HG03342 (cell line): Measurements from ENCODE around the gene HIVEP3.

Source experiments
- ATAC-seq: cut with Tn5 transposase; IDR thresholded peaks from one replicate; pipeline ENCODE4 v1.9.1; 2021; ENCODE audit warnings: mild to moderate bottlenecking, moderate library complexity; ENCODE audit not compliant: unreplicated experiment

HIVEP3 gene

DNA sequence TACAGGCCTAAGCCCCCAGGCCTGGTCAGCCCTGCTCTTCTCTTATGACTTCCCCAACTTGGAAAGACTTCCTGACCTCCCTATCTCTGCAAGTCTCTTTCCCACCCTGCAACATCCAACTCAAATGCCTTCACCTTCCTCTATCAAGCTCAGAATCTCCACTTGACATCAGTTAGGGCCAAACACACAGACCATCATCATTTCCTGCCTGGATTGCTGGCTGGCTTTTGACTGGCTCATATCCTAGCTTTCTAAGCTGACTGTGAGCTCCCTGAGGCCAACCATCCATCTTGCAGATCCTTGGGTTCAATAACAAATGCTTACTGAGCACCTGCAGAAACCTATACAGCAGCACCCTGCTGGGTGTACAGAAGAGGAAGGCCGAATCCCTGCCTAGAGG lies 296.9 kb downstream of the HIVEP3 start:
- no peak for ATAC-seq

DNA sequence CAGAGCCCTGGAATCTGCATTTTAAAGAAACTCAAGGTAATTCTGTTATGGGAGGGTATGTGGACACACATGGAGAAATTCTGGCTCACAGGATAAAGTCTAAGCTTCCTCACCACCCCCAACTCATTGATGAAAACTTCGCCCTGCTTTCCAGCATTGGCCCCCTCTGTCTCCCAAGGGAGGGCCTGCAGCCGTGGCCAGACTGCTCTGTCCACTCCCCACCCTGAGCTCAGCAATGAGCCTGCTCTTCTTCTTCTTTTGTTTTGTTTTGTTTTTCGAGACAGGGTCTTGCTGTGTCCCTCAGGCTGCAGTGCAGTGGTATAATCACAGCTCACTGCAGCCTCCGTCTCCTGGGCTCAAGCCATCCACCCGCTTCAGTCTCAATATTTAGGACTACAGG lies 297.5 kb downstream of the HIVEP3 start:
- ATAC-seq, result no peak

DNA sequence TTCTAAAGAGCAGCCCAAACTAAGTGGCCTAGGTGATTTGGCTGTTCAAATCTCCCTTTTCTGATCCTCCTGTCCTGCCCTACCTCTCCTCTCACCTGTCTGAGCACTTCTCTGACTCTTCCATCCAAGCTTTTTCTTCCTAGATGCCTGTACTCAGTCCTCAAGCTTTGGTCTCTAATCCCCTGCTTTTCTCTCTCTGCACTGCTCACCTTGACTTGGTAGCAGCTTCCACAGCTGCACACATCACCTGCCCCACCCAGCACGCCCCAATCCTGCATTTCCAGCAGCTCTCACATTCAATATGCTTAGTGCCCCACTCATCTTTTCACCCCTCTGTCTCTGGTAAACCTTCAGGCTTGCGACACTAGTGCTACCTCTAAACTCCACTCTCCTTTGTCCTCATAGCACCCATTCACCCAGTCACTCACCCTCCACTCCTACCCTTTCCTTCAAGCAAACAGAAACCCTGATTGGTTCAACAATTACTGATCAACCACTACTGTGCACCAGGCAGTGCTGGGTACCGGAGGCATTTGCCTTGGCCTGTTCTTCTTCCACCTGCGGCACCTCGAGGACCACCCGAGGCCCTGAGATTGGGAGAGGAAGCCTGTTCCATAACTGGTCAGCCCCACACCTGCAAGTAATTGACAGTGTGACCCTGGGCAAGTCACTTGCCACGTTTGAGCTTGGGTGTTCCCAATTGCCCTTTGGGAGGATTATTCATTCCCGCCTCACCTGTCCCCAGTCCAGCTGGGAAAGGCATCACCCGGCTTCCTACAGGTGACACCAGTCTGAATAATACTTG lies 298.2 kb downstream of the HIVEP3 start:
- ATAC-seq, result no peak

DNA sequence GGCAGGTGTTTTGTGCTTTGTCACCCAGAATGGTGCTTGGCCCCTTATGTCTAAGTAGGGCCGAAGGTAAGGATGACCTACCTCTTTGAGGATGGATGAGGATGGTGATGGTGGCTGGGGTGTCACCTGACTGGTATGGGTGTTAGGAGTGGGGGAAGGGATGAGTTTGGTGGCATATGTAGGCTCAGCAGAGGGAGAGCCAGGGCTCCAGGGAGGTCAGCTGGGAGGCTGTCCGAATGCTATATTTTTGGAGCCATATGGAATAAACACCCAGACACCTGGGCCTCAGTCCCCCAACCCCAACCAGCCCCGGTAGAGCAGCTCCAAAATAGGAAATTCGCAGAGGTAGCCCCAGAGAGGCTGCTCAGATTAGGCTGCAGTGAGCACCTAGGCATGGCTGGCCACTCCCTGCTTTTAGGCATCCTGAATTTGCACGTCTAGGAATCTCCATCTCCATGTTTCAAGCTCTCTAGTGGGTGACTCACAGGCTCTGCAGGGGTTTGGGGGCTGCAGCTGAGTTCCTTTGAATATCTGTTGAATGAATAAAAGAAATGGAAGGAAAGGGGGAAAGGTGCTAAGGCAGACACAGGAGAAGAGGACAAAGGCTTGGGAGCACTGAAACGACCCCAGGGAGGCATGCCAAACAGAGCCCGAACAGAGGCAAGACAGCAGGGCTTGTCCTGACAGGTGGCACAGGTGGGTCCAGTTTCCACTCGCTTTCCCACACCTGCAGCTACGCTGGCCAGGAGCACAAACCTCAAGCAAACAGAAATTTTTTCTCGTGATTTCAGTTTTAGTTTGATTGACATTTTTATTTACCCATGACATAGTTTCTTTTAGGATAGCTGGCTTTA lies 299.0 kb downstream of the HIVEP3 start:
- ATAC-seq, result no peak

DNA sequence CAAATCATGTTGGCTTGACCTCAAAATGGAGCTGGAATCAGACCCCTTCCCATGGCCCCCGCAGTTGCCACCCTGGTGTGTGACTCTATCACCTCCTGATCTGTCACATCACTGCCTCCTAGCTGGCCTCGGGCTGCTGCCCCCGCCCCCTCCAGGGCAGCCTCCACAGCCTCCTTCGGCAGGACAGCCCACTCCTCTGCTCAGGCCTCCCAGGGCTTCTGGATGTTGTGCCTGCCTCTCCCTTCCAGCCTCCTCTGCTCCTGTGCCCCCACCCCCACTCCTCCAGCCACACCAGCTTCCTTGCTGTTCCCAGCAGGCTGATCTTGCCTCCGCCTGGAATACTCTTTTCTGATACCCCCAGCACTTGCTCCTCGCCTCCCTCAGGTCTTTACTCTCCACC lies 299.9 kb downstream of the HIVEP3 start:
- ATAC-seq, result no peak

DNA sequence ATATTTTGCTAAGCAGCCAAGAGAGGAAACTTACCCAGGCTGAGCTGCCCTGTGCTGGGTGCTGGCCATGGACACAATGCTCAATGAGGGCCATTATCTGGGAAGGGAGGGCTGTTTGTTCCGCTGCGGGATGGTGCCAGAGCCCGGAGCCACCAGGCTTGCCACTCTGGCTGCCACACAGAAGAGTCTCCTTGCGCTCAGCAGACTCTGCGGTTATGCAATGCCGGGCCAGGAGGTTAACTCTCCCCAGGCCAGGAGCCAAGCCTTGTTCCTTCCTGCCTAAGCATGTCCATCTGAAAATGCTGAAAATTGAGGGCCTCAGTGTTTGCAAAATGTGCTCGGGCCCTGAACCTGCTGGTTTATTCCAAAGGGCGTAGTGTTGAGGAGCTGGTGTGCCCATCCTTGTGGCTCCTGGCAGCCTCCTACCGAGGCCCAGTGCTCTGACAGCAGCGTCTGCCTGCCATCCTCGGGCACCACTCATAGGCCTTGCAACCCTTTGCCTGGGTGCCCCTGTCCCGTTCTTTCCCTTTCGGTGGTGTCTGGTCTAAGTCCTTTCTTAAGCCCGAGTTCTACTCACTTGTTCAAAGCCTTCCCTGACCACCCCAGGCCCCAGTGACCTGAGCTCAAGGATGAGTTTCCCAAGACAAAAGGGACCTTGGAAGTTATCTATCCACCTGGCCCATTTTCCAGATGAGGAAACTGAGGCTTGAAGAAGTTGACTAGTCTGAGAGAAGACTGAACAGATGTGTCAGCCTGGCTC lies 300.5 kb downstream of the HIVEP3 start:
- no peak for ATAC-seq

DNA sequence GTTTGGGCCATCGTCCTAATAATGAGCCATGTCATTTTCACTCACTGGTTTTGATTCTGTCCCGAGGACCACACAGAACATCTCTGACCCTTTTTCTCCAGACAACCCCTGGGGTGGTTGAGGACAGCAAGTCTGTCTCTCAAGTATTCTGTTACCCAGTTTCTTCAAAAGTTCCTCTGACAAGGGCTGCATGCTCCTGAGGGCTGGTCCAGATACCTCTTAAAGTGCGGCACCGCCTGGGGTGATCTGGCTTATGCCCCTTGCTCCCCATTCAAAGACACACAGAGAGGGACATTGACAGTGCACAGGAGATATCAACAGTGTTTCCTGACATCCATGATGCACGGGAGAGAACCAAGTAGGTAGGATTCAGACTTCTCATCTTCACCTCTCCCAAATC lies 301.4 kb downstream of the HIVEP3 start:
- ATAC-seq, result no peak

DNA sequence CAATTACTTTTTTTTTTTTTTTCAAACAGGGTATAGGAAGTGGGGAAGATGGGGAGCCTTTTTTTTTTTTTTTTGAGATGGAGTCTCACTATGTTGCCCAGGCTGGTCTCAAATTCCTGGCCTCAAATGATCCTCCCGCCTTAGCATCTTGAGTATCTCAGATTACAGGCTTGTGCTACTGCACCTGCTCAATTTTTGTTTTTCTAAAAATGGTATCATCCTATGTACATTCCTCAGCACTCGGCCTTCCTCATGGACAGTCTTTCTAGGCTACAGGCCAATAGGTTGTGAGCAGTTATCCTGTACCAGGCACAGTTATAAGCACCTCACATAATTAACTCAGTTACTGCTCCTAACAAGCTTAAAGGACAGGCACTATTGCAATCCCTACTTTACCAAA lies 302.2 kb downstream of the HIVEP3 start:
- no peak for ATAC-seq

DNA sequence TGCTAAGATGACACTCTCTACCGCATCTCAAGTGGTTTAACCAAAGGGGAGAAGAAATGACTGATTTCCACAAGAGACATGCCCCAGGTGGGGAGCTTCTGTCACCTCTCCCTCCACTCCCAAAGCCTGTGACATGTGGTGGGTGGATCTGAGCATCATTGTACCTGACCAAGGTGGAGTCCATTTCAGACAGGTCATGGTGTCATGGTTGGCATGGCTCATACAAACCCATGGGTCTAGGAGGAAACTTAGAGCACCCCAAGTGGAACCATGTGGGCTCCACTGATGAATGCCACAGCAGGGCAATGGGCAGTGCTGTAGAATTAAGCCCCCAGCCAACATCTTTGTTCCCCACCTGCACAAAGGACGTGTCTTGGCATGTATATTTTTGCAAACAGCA lies 302.7 kb downstream of the HIVEP3 start:
- ATAC-seq, result no peak

DNA sequence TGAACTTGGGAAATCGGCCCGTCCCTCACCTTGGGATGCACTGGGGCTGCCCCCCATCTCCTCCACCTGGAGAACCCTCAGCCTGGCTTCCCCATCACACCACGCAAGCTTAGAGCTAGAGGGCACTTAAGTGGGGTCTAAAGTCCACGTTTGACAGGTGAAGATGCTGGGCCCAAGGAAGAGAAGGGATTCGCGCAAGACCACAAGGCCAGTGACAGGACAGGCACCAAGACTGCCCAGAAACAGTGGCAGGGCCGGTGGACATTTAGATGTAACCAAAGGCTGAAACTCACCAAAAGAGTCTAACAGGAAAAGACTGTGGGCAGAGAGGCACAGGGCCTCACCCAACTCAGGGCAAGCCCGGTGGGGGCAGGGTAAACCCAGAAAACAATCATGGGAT lies 303.4 kb downstream of the HIVEP3 start:
- no peak for ATAC-seq

DNA sequence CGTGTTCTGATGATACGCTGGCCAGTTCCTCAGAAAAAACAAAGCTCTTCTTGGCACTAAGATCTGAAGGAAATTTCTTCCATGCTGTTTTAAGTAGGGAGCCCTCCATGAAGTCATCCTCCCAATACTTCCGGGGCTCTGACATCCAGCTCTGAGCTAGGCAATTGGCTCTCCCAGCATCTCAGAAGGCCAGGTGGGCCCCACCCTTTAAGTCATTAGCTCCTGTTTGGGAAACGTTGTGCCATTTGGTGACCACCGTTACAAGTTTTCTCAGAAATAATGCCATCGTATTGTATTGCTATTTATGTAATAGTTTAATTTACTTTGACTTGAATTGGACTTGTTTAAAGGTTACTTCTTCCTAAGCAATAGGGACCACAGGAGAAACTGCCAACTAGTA lies 303.9 kb downstream of the HIVEP3 start:
- ATAC-seq, result no peak

DNA sequence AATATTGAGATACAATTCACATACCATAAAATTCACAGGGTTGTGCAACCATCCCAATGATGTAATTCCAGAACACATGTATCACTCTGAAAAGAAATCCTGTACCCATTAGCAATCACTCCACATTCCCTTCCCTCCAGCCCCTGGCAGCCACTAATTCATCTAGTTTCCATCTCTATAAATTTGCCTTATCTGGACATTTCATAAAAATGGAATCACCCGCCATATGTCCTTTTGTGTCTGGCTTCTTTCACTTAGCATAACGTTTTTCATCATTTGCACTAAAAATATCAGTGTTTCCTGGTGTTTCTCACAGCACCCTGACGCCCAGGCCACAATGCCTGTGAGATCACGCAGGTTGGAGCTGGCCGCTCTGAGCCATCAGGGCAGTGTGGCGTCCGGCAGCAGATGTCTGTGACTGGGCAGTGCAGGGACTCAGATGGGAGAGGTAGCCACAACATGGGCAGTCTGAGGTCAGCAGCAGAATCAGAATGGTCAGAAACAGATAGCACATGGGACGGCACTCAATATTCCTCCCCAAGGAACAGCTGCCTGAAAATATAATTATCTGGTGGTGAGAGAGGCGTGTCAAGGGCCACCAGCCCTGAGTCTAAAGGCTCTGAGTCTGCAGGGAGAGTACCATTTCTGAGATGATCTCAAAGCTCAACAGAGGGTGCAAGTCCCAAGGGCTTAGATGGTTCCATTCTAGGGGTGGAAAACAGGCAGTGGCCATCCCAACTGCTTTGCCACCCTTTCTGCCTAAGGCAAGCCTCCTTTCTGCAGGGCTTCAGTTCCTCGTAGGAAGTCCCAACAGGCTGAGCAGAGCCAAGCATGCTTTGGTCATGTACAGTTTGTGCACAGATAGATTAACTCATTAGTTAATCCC lies 304.8 kb downstream of the HIVEP3 start:
- no peak for ATAC-seq

DNA sequence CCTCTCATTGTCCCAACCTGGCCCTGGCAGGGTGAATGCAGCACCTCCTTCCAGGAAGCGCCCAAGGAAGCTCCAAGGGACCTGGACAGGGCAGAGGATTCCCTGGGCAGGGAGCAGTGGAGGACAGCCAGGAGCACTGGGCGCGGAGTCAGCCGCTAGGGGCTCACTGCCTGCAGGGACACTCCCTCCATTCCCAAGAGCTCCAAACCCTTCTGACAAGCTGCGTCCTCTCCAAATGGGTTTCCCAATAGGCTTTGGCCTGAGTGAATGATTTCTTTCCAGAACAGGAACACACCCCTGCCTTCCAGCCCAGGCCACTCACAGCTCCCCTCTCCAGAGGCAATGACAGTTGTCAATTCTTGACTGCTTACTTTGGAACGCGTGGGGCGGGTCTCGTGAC lies 305.8 kb downstream of the HIVEP3 start:
- ATAC-seq, result no peak

DNA sequence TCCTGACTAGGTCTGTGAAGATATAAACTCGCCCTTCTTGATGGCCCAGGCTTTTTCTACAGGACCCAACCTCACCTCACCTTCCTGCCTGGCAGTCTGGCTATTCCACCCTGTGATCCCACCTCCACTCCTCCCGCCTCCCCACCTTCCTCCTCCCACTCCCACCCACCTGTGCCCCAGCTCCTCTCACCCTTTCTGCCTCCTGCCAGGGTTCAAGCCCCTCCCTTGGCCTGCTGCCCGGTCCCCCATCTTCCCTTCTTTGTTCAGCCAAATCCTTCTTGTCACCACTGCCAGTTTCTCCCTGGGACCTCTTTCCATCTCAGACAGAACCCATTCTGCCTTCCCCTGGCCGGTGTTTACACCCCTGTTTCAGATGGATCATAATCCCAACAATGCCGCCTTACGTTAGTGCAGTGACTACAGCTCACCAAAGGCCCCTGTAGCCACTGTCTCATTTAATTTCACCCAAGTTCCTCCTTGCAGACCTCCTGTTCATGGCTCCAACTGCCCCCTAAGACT lies 306.7 kb downstream of the HIVEP3 start:
- ATAC-seq, result no peak

DNA sequence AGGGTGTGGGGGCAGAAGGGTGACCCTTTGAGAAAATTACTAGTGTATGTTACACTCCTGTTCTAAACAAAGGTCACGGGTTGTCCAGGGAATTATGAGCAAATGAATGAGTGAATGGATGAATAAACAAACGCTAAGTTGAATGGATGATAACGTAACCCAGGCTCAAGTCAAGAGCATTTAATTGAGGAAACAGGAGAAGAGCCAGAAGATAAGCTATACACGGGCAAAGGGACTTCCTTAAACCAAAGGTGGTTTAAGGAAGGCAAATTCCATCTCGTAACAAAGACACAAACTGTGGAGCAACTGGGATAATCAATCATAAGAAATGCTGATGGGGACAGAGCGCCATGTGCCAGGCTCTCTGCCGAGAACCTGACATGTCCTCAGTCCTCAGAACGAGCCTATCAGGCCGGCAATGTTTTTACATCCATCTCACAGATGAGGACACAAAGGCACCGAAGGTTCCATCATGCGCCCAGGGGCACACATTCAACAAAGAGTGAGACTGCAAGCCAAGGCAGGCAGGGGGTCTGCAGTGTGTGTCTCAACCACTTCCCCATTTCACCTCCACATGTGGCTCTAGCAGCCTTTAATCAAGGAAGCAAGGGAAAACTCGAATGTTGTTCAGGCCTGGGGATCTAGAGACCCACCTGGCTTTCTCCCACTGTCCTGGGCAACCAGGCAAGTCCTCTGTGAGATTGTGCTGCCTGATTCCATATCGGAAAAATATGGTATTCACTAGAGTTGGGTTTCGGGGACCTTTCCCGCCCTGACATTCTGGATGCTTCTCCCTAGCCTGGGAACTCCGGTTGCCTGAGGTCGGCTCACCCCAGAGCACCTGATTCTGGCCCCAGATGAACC lies 307.4 kb downstream of the HIVEP3 start:
- no peak for ATAC-seq

DNA sequence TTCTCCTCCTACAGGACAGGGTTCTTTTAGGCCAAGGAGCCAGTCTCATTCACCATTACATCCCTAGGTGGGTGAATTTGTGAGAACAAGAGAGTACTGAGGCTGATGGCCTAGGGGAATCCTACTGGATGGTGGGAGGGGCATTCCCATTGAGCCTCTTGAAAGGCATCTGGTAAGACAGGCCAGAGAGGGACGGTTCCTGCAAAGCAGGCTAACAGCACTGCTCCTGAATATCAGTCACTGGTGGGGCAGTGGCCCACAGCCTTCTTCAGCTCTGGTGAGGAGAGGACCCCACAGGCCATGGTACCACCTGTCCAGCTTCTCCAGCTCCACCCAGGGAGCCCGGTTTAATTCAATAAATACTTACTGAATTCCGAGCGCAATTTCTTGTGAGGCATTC lies 308.4 kb downstream of the HIVEP3 start:
- ATAC-seq, result no peak

DNA sequence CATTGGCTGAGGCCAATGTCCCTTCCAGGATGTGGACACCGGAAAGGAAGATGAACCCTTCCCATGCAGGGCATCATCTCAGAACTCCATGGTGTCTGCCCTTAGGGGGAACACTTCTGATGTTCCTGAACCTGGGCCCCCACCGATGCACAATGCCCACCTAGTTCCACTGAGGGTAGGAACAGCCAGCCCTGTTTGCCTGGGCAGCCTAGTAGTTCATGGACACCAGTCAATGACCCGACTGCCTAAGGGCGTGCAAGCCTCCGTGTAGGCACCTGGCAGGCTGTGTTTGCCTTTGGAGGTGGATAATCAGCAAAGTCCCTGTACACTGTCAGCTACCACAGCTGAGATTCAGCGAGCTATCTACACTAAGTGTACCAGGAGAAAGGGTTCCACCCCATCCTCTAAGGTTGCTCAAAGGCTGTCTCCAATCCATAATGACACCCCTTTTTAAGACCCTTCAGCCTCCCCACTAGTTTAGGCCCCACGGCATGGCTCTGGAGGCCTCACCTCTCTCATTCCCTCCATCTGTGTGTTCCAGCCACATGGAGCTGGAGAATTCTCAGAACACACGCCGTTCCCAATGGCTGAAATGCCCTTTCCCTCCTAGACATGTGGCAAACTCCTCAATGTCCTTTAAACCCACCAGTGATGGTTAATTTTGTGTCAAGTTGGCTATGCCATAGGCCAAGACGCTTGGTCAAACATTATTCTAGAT lies 309.4 kb downstream of the HIVEP3 start:
- no peak for ATAC-seq

DNA sequence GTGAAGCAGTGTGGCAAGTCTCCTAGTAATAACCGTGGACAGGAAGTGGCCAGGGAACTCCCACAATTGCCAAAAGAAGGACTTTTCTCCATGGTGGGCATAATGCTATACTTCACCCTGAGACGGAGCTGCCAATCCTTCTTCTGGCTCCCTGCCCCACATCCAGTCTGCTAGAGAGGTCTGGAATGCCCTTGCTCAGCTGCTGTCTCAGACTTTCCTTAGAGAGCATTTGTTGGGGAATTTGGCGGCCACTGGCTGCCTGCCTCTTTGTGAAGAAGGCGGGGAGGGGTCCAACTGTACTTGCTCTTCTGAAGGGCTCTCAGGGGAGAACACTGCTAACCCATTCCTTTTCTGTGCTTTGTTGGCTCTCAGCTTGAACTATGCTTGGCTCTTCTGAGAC lies 310.5 kb downstream of the HIVEP3 start:
- ATAC-seq, result no peak

DNA sequence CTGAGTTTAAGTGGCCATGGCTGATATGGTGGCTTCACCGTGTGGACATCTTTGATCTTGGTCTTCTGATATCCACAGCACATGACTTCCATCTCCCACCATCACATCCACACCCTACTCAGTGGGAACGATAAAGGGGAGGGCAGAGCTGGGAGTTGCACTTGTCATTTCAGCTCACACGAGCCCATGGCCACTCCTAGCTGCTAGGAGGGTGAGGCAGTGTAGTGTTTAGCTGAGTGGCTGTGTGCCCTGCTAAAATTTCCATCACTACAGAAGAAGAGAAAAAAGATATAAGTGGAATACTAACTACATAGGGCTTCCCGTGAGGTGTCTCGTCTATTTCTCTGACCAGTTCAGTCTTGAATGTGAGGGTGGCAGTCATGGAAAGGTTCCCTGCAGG lies 310.9 kb downstream of the HIVEP3 start:
- no peak for ATAC-seq
